Heart left ventricle (tissue), 16 donors: Measurements from ENCODE around the gene OR10AD1. TPM values are rescaled to one million over a fixed set of nuclear protein-coding genes. Genes with fewer than 3 reads are reported as not detected.

Experiments
- ATAC-seq, 4 donors: fragments of 200-7000 bp; cut with Tn5 transposase; one replicate each; pipeline ENCODE4 v1.9.1; 2020 to 2022; ENCODE audit warnings: moderate library complexity in 4 of 4, mild to moderate bottlenecking in 3 of 4, moderate number of reproducible peaks in 1 of 4
- DNase-seq, 5 donors: peaks; one replicate each; pipeline ENCODE4 v3.0.0-alpha.2; 2020
- H3K27ac ChIP-seq, 12 donors: fragments of 200-600 bp; sonication (generic) in 4 of 12; one replicate each; pipeline versions ENCODE4 v1.5.0 to v1.8.0; 2016 to 2022; ENCODE audit warnings: mild to moderate bottlenecking in 2 of 12
- H3K27me3 ChIP-seq, 9 donors: fragments of 200-600 bp; sonication (generic) in 2 of 9; one replicate each; pipeline versions ENCODE4 v1.5.1 to v1.8.0; 2016 to 2022; ENCODE audit warnings: mild to moderate bottlenecking in 3 of 9
- H3K36me3 ChIP-seq, 9 donors: fragments of 200-600 bp; sonication (generic) in 2 of 9; one replicate each; pipeline versions ENCODE4 v1.5.0 to v1.8.0; 2018 to 2022; ENCODE audit warnings: mild to moderate bottlenecking in 2 of 9
- H3K4me1 ChIP-seq, 12 donors: fragments of 200-600 bp; sonication (generic) in 4 of 12; one replicate each; pipeline versions ENCODE4 v1.5.0 to v1.8.0; 2016 to 2022; ENCODE audit warnings: mild to moderate bottlenecking in 3 of 12
- H3K4me3 ChIP-seq, 12 donors: fragments of 200-600 bp; sonication (generic) in 4 of 12; one replicate each; pipeline versions ENCODE4 v1.5.0 to v1.8.0; 2017 to 2022; ENCODE audit warnings: mild to moderate bottlenecking in 9 of 12, moderate library complexity in 4 of 12
- H3K9me3 ChIP-seq, 12 donors: fragments of 200-600 bp; sonication (generic) in 4 of 12; one replicate each; pipeline versions ENCODE4 v1.5.0 to v1.8.0; 2016 to 2022; ENCODE audit warnings: mild to moderate bottlenecking in 1 of 12
- POLR2A ChIP-seq, 2 donors: fragments of 450-650 bp; IDR thresholded peaks; one replicate each; pipeline ENCODE4 v1.6.1; 2017; ENCODE audit warnings: antibody characterized with exemption in 2 of 2, mild to moderate bottlenecking in 2 of 2, moderate library complexity in 2 of 2
- WGBS, 4 donors: extraction: QIAGEN DNeasy Blood & Tissue Kit in 2 of 4; methylation state at CpG; one replicate each; pipeline versions ENCODE4 v1.1.5 to v1.1.7; 2013 to 2018; 5-methylcytosine and 5-hydroxymethylcytosine counted together
- intact Hi-C, 10 donors: fragments of 100-400 bp; cut with DNase I; formaldehyde crosslinking; loops; one replicate each; pipeline versions ENCODE4 v1.11.1 to v1.14.2; 2022
- polyA plus RNA-seq, 2 donors: library from polyadenylated mRNA; stranded (reverse); fragments of 200-250 nt; gene quantifications; one replicate each; pipeline ENCODE4 v1.2.3, GENCODE V29; 2013
- total RNA-seq, 9 donors: library from RNA; depleted of rRNA in 2 of 9; stranded (reverse); fragments of >200 nt in 2 of 9; fragmentation: NEBNext Ultra II Directional in 3 of 9; extraction: Animal tissue kit (Norgen Biotek cat#: 25700) in 3 of 9; gene quantifications; one replicate each; pipeline versions ENCODE4 v1.1.0 to v1.2.4, GENCODE V29; 2016 to 2023
- TF ChIP-seq, protein P1 (sequence below), 12 donors: fragments of 200-600 bp; sonication (generic) in 4 of 12; IDR thresholded peaks; one replicate each; pipeline versions ENCODE4 v1.5.0 to v1.8.0; 2018 to 2022; ENCODE audit warnings: antibody characterized with exemption in 12 of 12, mild to moderate bottlenecking in 5 of 12
- donor health status: ischemic (EF 13 %, LVEDD 7.1; RV severe dilation, severe dysfunction).
- donor health status: healthy with polysubstance abuse.
- donor health status: DM: no; HTN: yes; CAD: no.
- donor health status: DM: no; HTN: no; CAD: no.
- donor health status: ischemic (EF 25% LVEDD 6.9; RV normal size, moderate dysfunction).
- donor health status: ischemic (EF 25% LVEDD 5.7; RV mildly dilated, moderate dysfunction).
- donor health status: healthy.
- donor health status: DM: yes; HTN: yes; CAD: no.
- donor health status: ischemic (EF 35%, LVEDD 5.7; RV mildly dilated, moderate dysfunction).
- donor health status: nonischemic (EF 11% LVEDD 7.7; RV severe dilation, severe dysfunction).
- donor health status: DM: yes; HTN: yes; CAD: no.
- donor health status: PGD.
- donor health status: ischemic (EF 29% LVEDD 5.4; RV normal size, mild dysfunction).
- donor health status: nonischemic (EF 23%, LVEDD 6.1; RV moderate dilation, normal function).

Gene OR10AD1
- total and polyA plus RNA-seq, 11 donors: not detected

DNA sequence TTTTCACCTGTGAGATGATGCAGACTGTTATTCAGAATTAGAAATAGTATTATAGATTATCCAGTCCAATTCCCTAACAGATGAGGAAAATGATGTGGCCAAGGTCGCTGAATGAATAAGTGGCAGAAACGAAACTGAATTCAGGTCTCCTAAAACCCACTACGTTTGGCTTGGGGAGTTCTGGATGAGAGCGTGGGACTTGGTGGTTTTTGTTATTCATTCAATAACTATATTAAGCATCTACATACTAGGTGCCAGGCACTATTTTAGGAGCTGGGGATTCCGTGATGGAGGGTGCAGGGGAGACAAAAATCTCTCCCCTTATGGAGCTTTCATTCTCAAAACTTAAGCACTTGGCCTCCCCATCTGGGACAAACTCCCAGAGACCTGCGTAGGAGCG is 20.5 kb downstream of the OR10AD1 start:
- 9 to 14% (median 11%) methylated on average over 5 to 7 of the region's 7 CpGs for WGBS, 4 donors

DNA sequence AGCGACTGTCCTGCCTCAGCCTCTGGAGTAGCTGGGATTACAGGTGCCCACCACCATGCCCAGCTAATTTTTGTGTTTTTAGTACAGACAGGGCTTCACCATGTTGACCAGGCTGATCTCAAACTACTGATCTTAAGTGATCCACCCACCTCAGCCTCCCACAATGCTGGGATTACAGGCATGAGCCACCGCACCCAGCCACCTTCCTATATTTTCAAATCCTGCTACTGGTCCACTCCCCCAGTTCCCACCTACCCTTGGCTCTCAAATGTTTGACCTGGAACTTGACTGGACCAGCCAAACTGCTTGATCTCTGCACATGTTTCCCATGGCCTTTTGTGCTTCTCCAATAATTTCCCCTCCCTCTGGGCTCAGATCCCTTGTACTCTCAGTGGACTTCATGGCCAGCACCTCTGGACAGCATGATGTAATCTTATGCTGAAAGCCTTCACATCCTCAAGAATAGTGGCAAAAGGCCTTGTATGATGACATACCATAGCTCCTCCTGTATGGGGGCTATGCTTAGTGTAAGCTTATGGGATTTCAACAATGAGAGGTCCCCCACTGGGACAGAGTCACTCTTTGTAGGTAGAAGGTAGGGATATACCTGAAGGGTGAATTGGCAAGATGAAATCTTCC is 22.1 kb downstream of the OR10AD1 start:
- Histone ChIP-seq H3K27me3 (peaks cover 17 to 66% (median 40%) of the 10 kb centered on the region in 9 donors), H3K4me3 (no peak overlapping the region), H3K27ac (peak overlapping the region in 2 of 12 donors; percentile 47 to 54), H3K4me1 (peaks cover 0 to 28% (median 16%) of the 10 kb centered on the region in 12 donors), H3K36me3 (no peaks in the 10 kb centered on the region), H3K9me3 (no peaks in the 10 kb centered on the region)
- ATAC-seq (peak in 2 of 4 donors; percentile 6 to 18), DNase-seq (no peak)
- intact Hi-C loops: loop anchor here in 4 of 10 donors (5.0 to 10.0 kb wide), 4 partner anchors 219 to 444 kb away; partner anchors contain the start of gene TMEM106C (in 1 of the 4)
- 82 to 87% (median 86%) methylated on average over 2 of the region's 2 CpGs for WGBS, 4 donors
- TF ChIP-seq POLR2A (IDR thresholded peaks at IDR 0.05): no peak
- TF ChIP-seq, protein P1, sequence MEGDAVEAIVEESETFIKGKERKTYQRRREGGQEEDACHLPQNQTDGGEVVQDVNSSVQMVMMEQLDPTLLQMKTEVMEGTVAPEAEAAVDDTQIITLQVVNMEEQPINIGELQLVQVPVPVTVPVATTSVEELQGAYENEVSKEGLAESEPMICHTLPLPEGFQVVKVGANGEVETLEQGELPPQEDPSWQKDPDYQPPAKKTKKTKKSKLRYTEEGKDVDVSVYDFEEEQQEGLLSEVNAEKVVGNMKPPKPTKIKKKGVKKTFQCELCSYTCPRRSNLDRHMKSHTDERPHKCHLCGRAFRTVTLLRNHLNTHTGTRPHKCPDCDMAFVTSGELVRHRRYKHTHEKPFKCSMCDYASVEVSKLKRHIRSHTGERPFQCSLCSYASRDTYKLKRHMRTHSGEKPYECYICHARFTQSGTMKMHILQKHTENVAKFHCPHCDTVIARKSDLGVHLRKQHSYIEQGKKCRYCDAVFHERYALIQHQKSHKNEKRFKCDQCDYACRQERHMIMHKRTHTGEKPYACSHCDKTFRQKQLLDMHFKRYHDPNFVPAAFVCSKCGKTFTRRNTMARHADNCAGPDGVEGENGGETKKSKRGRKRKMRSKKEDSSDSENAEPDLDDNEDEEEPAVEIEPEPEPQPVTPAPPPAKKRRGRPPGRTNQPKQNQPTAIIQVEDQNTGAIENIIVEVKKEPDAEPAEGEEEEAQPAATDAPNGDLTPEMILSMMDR (IDR thresholded peaks at IDR 0.05): no peak

More for the DNA sequence above, 20.5 kb downstream of the OR10AD1 start:
- Histone ChIP-seq H3K4me3 (peak overlapping the region; percentile 49 to 89 (median 70)), H3K27me3 (peaks cover 17 to 61% (median 38%) of the 10 kb centered on the region in 9 donors), H3K36me3 (no peaks in the 10 kb centered on the region), H3K27ac (peak overlapping the region in 9 of 12 donors; percentile 1 to 72 (median 54)), H3K9me3 (no peaks in the 10 kb centered on the region), H3K4me1 (peaks cover 0 to 28% (median 16%) of the 10 kb centered on the region in 12 donors)
- TF ChIP-seq, protein P1 (IDR thresholded peaks at IDR 0.05): no peak
- TF ChIP-seq POLR2A (IDR thresholded peaks at IDR 0.05): no peak
- ATAC-seq: no peak
- intact Hi-C loops: loop anchor here in 5 of 10 donors (2.0 to 10.0 kb wide), 5 partner anchors 24 to 442 kb away; partner anchors contain the start of gene TMEM106C (in 1 of the 5)
- DNase-seq: no peak

GRCh38 chr12:48180424-48180823 is 22.7 kb downstream of the OR10AD1 start:
- WGBS, 4 donors: 74 to 91% (median 84%) methylated on average over 1 of the region's 1 CpG
- no peak overlapping the region for H3K4me3 ChIP-seq
- H3K27ac ChIP-seq: peak overlapping the region in 1 of 12 donors; percentile 47
- intact Hi-C loops: loop anchor here in 4 of 10 donors (5.0 to 10.0 kb wide), 4 partner anchors 218 to 444 kb away; partner anchors contain the start of gene TMEM106C (in 1 of the 4)
- no peak for DNase-seq
- H3K36me3 ChIP-seq: no peaks in the 10 kb centered on the region
- no peaks in the 10 kb centered on the region for H3K9me3 ChIP-seq
- no peak for ATAC-seq
- TF ChIP-seq POLR2A (IDR thresholded peaks at IDR 0.05): no peak
- TF ChIP-seq, protein P1 (IDR thresholded peaks at IDR 0.05): no peak
- H3K4me1 ChIP-seq: peaks cover 0 to 28% (median 16%) of the 10 kb centered on the region in 12 donors
- H3K27me3 ChIP-seq: peaks cover 17 to 67% (median 40%) of the 10 kb centered on the region in 9 donors

- Histone ChIP-seq H3K36me3 (no peaks in the 10 kb centered on the region), H3K4me3 (no peak overlapping the region), H3K4me1 (peaks cover 0 to 26% (median 15%) of the 10 kb centered on the region in 12 donors), H3K27ac (no peak overlapping the region), H3K9me3 (no peaks in the 10 kb centered on the region), H3K27me3 (peaks cover 16 to 64% (median 39%) of the 10 kb centered on the region in 9 donors)
- no peak for ATAC-seq
- no peak for TF ChIP-seq POLR2A (IDR thresholded peaks at IDR 0.05)
- TF ChIP-seq, protein P1 (IDR thresholded peaks at IDR 0.05): no peak
- intact Hi-C loops: no loop called here
- WGBS, 4 donors: 91 to 94% (median 93%) methylated on average over 1 of the region's 1 CpG
- no peak for DNase-seq
These were observed 23.6 kb downstream of the OR10AD1 start for GRCh38 chr12:48179466-48179865.
